Prostate gland (tissue), 2 donors: ENCODE results near the gene LPIN1.

Source experiments
- POLR2A ChIP-seq: fragments of 450-650 bp; IDR thresholded peaks from one replicate; pipeline ENCODE4 v1.6.1; 2016; ENCODE audit warnings: antibody characterized with exemption, mild to moderate bottlenecking
- POLR2AphosphoS5 ChIP-seq: sonication (generic); formaldehyde crosslinking; IDR thresholded peaks from one replicate; pipeline ENCODE4 v1.6.1; 2017; ENCODE audit warnings: antibody characterized with exemption
- TF ChIP-seq, protein P1 (sequence below), 4 experiments: fragments of 200-600 bp in 2 of 4; fragments of 450-650 bp in 2 of 4; sonication (generic) in 2 of 4; IDR thresholded peaks; 1 replicate in 3 of 4; 2 replicates in 1 of 4; pipeline ENCODE4 v1.5.1; 2016 to 2019; ENCODE audit warnings: antibody characterized with exemption in 4 of 4, mild to moderate bottlenecking in 2 of 4, moderate library complexity in 2 of 4

- no peak for TF ChIP-seq POLR2AphosphoS5
- TF ChIP-seq, protein P1, sequence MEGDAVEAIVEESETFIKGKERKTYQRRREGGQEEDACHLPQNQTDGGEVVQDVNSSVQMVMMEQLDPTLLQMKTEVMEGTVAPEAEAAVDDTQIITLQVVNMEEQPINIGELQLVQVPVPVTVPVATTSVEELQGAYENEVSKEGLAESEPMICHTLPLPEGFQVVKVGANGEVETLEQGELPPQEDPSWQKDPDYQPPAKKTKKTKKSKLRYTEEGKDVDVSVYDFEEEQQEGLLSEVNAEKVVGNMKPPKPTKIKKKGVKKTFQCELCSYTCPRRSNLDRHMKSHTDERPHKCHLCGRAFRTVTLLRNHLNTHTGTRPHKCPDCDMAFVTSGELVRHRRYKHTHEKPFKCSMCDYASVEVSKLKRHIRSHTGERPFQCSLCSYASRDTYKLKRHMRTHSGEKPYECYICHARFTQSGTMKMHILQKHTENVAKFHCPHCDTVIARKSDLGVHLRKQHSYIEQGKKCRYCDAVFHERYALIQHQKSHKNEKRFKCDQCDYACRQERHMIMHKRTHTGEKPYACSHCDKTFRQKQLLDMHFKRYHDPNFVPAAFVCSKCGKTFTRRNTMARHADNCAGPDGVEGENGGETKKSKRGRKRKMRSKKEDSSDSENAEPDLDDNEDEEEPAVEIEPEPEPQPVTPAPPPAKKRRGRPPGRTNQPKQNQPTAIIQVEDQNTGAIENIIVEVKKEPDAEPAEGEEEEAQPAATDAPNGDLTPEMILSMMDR (IDR thresholded peaks at IDR 0.05): no peak
- TF ChIP-seq POLR2A: no peak
These were observed 4.1 kb upstream of the LPIN1 start for GRCh38 chr2:11742317-11742701.
